Rectal smooth muscle tissue (tissue), 1 donor: ENCODE data around the gene SNRPA.
"Not testable (repeated sequence)": the region's sequence is repeated elsewhere in the genome, so short reads cannot be mapped to it uniquely, and the experiment has no call there.

Experiments used
- H3K27ac ChIP-seq: one replicate; pipeline ENCODE4 v1.7.0; 2013; ENCODE audit warnings: low read depth, low read length, inconsistent platforms
- H3K27me3 ChIP-seq: one replicate; pipeline ENCODE4 v1.7.0; 2013; ENCODE audit warnings: low read length; ENCODE audit not compliant: control insufficient read depth, insufficient read depth
- H3K36me3 ChIP-seq: one replicate; pipeline ENCODE4 v1.7.0; 2013; ENCODE audit warnings: low read length; ENCODE audit not compliant: control insufficient read depth, insufficient read depth
- H3K4me1 ChIP-seq: one replicate; pipeline ENCODE4 v1.7.0; 2013; ENCODE audit warnings: low read length; ENCODE audit not compliant: control insufficient read depth, insufficient read depth
- H3K4me3 ChIP-seq: one replicate; pipeline ENCODE4 v1.7.0; 2013; ENCODE audit warnings: low read length
- H3K9ac ChIP-seq: one replicate; pipeline ENCODE4 v1.7.0; 2013; ENCODE audit warnings: low read length

The SNRPA gene

DNA sequence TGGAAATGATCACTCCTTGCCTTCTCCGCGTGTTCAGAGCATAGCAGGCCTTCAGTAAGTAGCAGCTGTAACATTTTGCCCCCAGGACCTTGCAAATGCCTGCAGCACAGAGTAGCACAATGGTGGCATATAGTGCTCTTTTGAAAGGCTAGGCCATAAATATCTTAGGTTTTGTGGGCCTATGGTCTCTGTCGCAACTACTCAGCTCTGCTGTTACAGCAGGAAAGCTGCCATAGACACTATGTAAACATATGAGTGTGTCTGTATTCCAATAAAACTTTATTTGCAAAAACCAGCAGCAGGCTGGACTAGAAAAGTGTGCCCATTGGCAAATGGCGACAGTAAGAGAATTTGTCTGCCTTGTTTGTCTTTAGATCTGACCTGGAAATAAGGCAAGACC, 24.7 kb upstream of the SNRPA start:
- Histone ChIP-seq H3K4me3 (no peak overlapping the region), H3K9ac (no peak overlapping the region), H3K27ac (no peak overlapping the region), H3K4me1 (no peaks in the 10 kb centered on the region), H3K36me3 (peaks cover 20% of the 10 kb centered on the region), H3K27me3 (no peaks in the 10 kb centered on the region)

DNA sequence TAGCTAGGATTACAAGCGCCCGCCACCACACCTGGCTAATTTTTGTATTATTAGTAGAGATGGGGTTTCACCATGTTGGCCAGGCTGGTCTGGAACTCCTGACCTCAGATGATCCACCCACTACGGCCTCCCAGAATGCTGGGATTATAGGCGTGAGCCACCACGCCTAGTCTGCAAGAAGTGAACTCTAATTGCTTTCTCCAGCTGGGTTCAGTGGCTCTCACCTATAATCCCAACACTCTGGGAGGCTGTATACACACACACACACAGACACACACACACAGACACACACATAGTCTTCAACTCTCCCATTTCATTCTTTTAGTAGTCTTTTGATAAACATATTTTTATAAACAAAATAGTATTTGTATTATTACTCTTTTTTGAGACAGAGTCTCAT, 20.9 kb upstream of the SNRPA start:
- H3K9ac ChIP-seq, H3K4me3 ChIP-seq, H3K27ac ChIP-seq, H3K4me1 ChIP-seq, H3K27me3 ChIP-seq: not testable (repeated sequence)
- peaks cover 33% of the 10 kb centered on the region for H3K36me3 ChIP-seq

DNA sequence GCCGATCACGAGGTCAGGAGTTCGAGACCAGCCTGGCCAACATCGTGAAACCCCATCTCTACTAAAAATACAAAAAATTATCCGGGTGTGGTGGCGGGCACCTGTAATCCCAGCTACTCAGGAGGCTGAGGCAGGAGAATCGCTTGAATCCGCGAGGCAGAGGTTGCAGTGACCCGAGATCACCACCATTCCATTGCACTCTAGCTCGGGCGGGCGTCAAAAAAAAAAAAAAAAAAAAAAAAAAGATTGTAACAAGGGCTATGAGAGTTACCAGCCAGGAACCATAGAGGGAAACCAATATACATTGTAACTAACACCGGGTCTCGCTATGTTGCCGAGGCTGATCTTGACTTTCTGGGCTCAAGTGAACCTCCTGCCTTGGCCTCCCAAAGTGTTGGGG, 18.7 kb upstream of the SNRPA start:
- H3K36me3 ChIP-seq: peaks cover 40% of the 10 kb centered on the region
- not testable (repeated sequence) for H3K4me1 ChIP-seq, H3K27ac ChIP-seq, H3K4me3 ChIP-seq, H3K27me3 ChIP-seq, H3K9ac ChIP-seq

DNA sequence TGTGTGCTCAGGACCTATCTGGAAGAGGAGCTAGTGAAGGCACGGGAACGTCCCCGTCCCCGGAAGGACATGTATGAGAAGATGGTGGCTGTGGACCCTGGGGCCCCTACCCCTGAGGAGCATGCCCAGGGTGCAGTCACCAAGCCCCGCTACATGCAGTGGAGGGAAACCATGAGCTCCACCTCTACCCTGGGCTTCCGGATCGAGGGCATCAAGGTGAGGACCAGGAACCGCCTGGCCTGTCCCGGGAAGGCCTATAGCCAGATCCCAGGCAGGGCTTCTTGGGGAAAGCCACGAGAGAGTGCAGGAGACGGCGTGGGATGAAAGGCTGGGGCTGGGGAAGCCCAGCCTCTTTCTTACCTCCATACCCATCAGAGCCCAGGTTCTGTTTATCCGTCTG, 17.9 kb upstream of the SNRPA start:
- Histone ChIP-seq H3K4me1 (no peaks in the 10 kb centered on the region), H3K9ac (no peak overlapping the region), H3K27ac (no peak overlapping the region), H3K4me3 (no peak overlapping the region), H3K36me3 (peaks cover 41% of the 10 kb centered on the region), H3K27me3 (no peaks in the 10 kb centered on the region)

DNA sequence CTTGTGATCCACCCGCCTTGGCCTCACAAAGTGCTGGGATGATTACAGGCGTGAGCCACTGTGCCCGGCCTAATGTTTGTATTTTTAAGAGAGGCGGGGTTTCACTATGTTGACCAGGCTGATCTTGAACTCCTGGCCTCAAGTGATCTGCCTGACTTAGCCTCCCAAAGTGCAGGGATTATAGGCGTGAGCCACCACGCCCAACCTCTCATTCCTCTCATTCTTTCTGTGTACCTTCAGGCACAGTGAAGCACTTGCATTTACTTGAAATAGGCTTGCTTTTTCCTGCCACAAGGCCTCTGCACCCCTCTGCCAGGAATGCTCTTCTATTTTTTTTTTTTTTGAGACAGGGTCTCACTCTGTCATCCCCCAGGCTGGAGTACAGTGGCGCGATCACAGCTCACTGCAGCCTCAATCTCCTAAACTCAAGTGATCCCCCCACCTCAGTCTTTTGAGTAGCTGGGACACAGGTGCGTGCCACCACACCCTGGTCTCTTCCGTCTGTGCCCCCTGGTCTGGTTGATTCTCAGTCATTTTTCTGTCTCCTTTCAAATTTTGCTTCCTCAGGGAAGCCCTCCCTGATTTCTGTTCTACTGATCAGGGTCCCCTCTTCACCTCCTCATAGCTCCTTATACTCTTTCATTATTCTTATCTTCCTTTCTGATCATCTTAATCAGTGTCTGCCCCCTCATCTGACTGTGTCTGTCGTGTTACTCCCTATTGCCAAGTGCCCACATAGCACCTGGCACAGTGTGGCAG, 15.8 kb upstream of the SNRPA start:
- H3K4me1 ChIP-seq: no peaks in the 10 kb centered on the region
- H3K4me3 ChIP-seq: no peak overlapping the region
- peaks cover 47% of the 10 kb centered on the region for H3K36me3 ChIP-seq
- no peak overlapping the region for H3K27ac ChIP-seq
- no peaks in the 10 kb centered on the region for H3K27me3 ChIP-seq
- H3K9ac ChIP-seq: no peak overlapping the region

DNA sequence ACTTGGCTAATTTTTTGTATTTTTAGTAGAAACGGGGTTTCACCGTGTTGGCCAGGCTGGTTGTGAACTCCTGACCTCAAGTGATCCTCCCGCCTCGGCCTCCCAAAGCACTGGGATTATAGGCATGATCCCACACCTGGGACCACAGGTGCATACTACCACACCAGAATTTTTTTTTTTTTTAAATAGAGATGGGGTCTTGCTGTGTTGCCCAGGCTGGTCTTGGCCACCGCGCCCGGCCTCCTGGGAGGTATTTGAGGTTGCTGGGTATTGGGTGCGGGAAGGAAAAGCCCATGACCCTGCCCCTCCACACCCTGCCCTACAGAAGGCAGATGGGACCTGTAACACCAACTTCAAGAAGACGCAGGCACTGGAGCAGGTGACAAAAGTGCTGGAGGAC, 14.3 kb upstream of the SNRPA start:
- no peak overlapping the region for H3K27ac ChIP-seq
- H3K27me3 ChIP-seq: no peaks in the 10 kb centered on the region
- no peak overlapping the region for H3K9ac ChIP-seq
- H3K4me3 ChIP-seq: no peak overlapping the region
- peaks cover 40% of the 10 kb centered on the region for H3K36me3 ChIP-seq
- H3K4me1 ChIP-seq: no peaks in the 10 kb centered on the region

- H3K36me3 ChIP-seq: peaks cover 40% of the 10 kb centered on the region
Measured at GRCh38 chr19:40737102-40737644, 13.8 kb upstream of the SNRPA start.

GRCh38 chr19:40739030-40739839, 11.8 kb upstream of the SNRPA start:
- H3K4me3 ChIP-seq: no peak overlapping the region
- no peaks in the 10 kb centered on the region for H3K4me1 ChIP-seq
- no peak overlapping the region for H3K9ac ChIP-seq
- H3K27me3 ChIP-seq: no peaks in the 10 kb centered on the region
- H3K27ac ChIP-seq: no peak overlapping the region
- H3K36me3 ChIP-seq: peaks cover 27% of the 10 kb centered on the region

More at GRCh38 chr19:40737102-40737644, 13.8 kb upstream of the SNRPA start:
- no peaks in the 10 kb centered on the region for H3K4me1 ChIP-seq
- no peaks in the 10 kb centered on the region for H3K27me3 ChIP-seq
- no peak overlapping the region for H3K4me3 ChIP-seq
- no peak overlapping the region for H3K27ac ChIP-seq
- no peak overlapping the region for H3K9ac ChIP-seq

- Histone ChIP-seq H3K9ac (no peak overlapping the region), H3K36me3 (peaks cover 25% of the 10 kb centered on the region), H3K27ac (no peak overlapping the region), H3K4me1 (no peaks in the 10 kb centered on the region), H3K27me3 (no peaks in the 10 kb centered on the region), H3K4me3 (no peak overlapping the region)
Measured at GRCh38 chr19:40739871-40740703, 10.9 kb upstream of the SNRPA start.

DNA sequence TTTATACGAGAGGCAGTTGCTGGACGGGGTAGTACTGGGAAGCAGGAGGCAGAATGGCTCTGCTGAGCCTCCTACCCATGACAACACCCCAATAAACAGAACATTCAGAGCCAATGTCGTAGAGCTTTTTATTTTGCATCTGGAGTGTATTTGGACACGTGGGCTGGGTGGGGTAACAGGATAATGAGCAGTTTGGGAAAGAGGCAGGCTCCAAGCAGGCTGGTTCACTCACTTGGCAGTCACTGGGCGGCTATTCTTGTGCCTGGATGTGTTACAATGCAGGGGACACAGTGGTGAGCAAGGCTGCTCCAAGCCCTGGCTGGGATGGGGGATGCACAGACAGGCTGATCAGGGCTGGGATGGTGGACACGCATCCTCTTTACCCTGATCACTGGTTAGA, 10.3 kb upstream of the SNRPA start:
- H3K4me3 ChIP-seq: no peak overlapping the region
- no peaks in the 10 kb centered on the region for H3K4me1 ChIP-seq
- no peaks in the 10 kb centered on the region for H3K27me3 ChIP-seq
- no peak overlapping the region for H3K27ac ChIP-seq
- peaks cover 19% of the 10 kb centered on the region for H3K36me3 ChIP-seq
- H3K9ac ChIP-seq: no peak overlapping the region

GRCh38 chr19:40741527-40742390, 9.2 kb upstream of the SNRPA start:
- Histone ChIP-seq H3K4me1 (no peaks in the 10 kb centered on the region), H3K4me3 (no peak overlapping the region), H3K36me3 (peaks cover 17% of the 10 kb centered on the region), H3K27me3 (no peaks in the 10 kb centered on the region), H3K9ac (no peak overlapping the region), H3K27ac (no peak overlapping the region)
